HG03354 (cell line): ENCODE data around the gene ERCC6L.
"Not testable (repeated sequence)": the region's sequence is repeated elsewhere in the genome, so short reads cannot be mapped to it uniquely, and the experiment has no call there.

Experiments used
- ATAC-seq: cut with Tn5 transposase; IDR thresholded peaks from one replicate; pipeline ENCODE4 v1.9.1; 2021; ENCODE audit warnings: mild to moderate bottlenecking; ENCODE audit not compliant: unreplicated experiment, poor library complexity, severe bottlenecking

The ERCC6L gene

DNA sequence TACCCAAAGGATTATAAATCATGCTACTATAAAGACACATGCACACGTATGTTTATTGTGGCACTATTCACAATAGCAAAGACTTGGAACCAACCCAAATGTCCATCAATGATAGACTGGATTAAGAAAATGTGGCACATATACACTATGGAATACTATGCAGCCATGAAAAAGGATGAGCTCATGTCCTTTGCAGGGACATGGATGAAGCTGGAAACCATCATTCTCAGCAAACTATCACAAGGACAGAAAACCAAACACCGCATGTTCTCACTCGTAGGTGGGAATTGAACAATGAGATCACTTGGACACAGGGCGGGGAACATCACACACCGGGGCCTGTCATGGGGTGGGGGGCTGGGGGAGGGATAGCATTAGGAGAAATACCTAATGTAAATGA, 62.5 kb downstream of the ERCC6L start:
- ATAC-seq, result not testable (repeated sequence)

DNA sequence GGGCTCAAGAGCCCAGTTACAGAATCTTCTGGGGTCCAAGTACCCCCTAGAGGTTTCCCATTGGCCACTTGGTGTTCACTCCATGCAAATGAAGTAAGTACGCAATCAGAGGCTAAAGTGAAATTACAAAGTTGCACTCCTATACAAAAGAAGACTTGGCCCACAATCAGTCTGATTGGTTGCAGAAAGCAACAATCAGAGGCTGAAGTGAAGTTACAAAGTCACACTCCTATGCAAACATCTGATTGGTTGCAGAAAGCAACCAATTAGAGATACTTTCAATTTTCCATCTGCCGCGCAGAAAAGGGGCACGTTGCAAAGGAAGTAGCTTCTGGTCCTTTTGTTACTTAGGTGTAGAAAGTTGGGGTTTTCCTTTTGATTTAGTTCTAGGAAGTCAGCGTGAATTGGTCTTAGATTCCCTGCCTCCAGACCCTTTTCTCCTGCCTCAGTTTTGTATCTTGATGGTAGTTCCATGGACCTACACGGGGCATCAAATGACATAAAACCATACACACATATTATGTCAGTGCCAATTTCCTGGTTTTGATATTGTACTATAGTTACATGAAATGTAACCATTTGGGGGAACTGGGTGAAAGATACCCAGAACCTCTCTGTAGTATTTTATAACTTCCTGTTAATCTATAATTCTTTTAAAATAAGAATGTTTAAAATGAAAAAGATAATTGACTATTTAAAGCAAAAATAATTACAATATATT, 69.7 kb downstream of the ERCC6L start:
- ATAC-seq, result no peak

DNA sequence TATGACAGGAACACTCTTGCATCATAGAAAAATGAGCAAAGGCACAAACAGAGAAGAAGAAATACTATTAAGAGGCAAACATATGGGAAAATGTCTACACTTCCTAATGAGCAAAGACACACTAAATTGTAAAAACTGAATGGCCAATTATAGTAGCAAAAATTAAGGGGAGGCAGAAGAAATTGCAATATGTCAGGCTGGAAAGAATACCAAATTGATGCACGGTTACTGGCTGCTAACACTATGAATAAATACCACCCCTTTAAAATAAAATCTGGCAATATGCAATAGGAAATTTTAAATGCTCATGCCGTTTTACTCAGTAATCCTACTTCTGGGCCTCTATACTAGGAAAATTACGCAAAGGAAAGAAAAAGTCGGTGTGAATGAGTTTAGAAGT, 73.3 kb downstream of the ERCC6L start:
- ATAC-seq, result no peak

GRCh38 chrX:72159769-72160168, 79.1 kb downstream of the ERCC6L start:
- no peak for ATAC-seq

DNA sequence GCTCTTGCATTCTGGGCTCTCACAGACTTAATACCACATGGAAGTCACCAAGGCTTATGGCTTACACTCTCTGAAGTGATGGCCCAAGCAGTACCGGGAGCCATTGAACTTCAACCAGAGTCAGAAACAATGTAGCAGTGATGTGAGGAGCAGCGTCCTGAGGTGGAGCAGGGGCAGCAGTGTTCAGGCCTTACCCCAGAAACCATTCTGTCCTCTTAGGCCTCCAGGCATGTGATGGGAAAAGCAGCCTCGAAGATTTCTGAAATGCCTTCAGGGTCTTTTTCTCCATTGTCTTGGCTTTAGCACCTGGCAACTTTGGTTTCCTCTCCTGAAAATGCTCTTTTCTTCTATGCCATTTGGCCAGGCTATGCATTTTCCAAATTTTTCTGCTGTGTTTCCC, 80.1 kb downstream of the ERCC6L start:
- no peak for ATAC-seq
